Measurements from ENCODE around the gene OR10S1. TPM values are rescaled to one million over a fixed set of nuclear protein-coding genes. Genes with fewer than 3 reads are reported as not detected.

The OR10S1 gene, protein sequence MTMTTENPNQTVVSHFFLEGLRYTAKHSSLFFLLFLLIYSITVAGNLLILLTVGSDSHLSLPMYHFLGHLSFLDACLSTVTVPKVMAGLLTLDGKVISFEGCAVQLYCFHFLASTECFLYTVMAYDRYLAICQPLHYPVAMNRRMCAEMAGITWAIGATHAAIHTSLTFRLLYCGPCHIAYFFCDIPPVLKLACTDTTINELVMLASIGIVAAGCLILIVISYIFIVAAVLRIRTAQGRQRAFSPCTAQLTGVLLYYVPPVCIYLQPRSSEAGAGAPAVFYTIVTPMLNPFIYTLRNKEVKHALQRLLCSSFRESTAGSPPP
- total RNA-seq (2022; extraction: Qiagen RNA extraction; ENCODE audit: low read depth): not detected in 5 replicates

DNA sequence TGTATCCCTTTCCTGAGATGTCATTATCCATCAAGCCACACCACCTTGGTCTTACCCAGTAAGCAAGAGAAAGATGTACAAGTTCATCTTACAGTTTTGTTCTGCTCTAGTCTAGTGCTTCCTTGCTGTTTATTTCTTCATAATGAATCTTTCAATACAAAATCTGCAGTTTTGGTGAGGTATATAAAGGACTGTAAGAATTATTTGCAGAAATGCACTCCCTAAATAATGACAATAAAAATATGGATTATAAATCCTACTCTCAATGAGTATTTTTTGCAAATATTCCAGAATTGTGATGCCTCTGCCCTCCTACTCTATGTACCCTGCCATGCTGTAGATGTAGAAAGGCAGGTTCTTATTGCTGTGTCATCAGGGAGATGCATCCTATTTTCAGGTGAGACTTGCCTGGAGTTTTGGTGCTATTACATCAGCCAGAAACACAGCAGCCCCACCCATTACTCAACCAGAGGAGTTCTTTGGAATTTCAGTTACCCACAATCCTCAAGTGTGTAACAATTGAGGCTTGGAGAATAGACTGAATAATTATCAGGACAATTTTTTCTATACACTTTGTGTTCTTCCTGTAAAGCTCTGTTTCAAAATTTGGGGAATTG lies at the start of gene OR10S1:
TSS of gene OR10S1 (minus strand) at position 51 of the 617 bp plus-strand sequence. CDS start 117 bp downstream, outside the sequence.

DNA sequence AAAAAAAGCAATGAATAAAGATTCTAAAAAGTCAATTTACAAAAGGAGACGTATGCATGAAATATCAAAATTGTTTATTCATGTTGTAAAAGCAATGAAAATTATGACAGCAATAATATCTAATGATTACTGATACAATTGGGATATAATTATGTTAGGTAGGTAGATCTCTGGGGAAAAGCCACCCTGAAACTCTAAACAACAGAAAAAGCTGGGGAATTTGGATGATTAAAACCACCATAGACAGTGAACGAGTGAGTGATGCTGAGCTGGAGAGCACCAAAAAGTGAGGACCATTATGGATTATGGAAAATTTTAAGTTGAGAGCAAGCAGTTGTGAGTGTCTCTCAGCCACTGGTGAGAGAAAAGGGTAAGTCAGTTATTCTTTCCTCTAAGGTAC lies 48.9 kb upstream of the OR10S1 start, which contains the start of gene OR10G8:
TSS of gene OR10G8 (plus strand) at position 301 of the 400 bp plus-strand sequence. CDS start 2,825 bp downstream, outside the sequence.

DNA sequence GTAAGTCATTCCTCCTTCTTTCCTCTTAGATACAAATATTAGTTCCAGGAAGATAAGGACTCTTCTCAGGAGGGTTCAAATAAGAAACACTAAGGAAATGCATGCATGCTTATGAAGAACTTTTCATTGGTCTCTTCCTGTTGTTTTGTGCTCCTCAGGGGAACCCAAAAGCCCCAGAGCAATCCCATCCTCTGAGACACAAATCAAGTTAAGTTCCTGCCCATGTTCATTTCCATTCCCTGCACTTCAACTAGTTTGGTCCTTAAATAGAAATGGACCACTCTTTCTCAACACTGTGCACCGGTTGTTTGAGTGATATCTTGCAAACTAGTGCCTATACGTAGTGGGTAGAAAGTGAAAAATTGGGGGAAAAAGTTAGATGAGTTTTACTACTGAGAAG lies 35.1 kb upstream of the OR10S1 start, which contains the start of gene OR10G4:
TSS of gene OR10G4 (plus strand) at position 301 of the 400 bp plus-strand sequence. CDS start 2,578 bp downstream, outside the sequence.

DNA sequence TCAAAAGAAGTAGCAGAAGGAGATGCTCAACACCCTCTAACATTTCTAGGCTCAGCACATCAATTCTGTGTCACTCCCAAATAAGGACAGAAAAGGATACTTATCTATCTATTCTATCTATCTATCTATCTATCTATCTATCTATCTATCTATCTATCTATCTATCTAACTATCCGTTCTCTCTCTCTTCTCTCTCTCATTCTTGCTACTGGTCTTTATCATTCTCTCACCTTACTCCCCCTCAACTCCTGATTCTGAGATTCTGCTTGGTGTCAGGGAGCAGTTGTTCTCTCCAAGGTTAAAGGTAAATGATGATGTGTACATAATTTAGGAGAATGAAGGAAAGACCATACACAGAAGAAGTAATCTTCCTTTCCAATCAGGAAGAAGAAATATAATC lies 17.5 kb upstream of the OR10S1 start, which contains the start of gene OR10G6:
TSS of gene OR10G6 (minus strand) at position 43 of the 400 bp plus-strand sequence. CDS start at position 43, 0 bp downstream.

DNA sequence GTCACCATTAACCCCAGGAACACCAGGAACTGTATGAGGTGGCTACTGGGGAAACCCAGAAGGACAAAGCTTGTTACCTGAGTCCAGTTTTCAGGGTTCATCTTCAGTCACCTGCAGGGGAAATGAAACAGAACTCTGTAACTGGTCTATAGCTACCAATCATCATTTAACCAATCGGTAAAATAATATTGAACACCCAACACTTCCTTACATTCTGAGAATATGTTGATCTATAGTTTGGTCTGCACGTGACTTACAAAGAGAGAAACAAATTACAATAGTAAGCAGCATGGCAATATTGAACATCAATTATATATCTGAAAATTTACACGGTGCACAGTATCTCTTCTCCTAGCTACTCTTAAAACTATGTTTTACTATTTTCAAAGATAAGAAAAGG lies 33.8 kb downstream of the OR10S1 start, which contains the start of gene OR6T1:
TSS of gene OR6T1 (minus strand) at position 101 of the 400 bp plus-strand sequence. CDS start at position 101, 0 bp downstream.

DNA sequence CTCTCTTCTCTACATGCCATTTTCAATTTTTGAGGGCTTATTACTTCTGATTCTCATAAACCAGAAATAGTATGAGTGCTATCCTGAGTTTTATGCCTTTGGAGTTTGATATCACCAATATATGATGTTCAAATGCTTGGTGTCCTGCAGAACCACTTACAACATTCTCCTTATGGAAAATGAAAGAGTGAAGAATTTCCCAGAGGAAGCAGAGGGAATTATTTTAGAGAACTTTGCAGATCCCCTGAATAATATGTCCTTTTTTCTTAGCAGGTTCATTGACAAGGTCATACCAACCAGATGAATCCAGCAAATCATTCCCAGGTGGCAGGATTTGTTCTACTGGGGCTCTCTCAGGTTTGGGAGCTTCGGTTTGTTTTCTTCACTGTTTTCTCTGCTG lies 38.3 kb downstream of the OR10S1 start, which contains the start of gene OR4D5:
TSS of gene OR4D5 (plus strand) at position 301 of the 400 bp plus-strand sequence. CDS start at position 301, 0 bp downstream.

Other genes starting within 250 kb of the OR10S1 start
- gene ZNF202, start 236.1 kb downstream of the OR10S1 start, total RNA-seq (2022; extraction: Qiagen RNA extraction; ENCODE audit: low read depth): 8.8 to 10.8 TPM (median 9.9 TPM) in 5 replicates
- gene OR6X1, start 223.3 kb downstream of the OR10S1 start, total RNA-seq (2022; extraction: Qiagen RNA extraction; ENCODE audit: low read depth): not detected in 5 replicates
- gene OR6M1, start 171.4 kb downstream of the OR10S1 start, total RNA-seq (2022; extraction: Qiagen RNA extraction; ENCODE audit: low read depth): not detected in 5 replicates
- not detected in 5 replicates for gene TMEM225, start 92.1 kb downstream of the OR10S1 start, total RNA-seq (2022; extraction: Qiagen RNA extraction; ENCODE audit: low read depth)
- gene OR8D4, start 75.6 kb downstream of the OR10S1 start, total RNA-seq (2022; extraction: Qiagen RNA extraction; ENCODE audit: low read depth): not detected in 5 replicates
- gene OR4D5, start 38.2 kb downstream of the OR10S1 start, total RNA-seq (2022; extraction: Qiagen RNA extraction; ENCODE audit: low read depth): not detected in 5 replicates
- gene OR6T1, start 33.9 kb downstream of the OR10S1 start, total RNA-seq (2022; extraction: Qiagen RNA extraction; ENCODE audit: low read depth): not detected in 5 replicates
- not detected in 5 replicates for gene OR10G6, start 17.4 kb upstream of the OR10S1 start, total RNA-seq (2022; extraction: Qiagen RNA extraction; ENCODE audit: low read depth)
- not detected in 5 replicates for gene OR10G4, start 35.2 kb upstream of the OR10S1 start, total RNA-seq (2022; extraction: Qiagen RNA extraction; ENCODE audit: low read depth)
- not detected in 5 replicates for gene OR10G9, start 45.2 kb upstream of the OR10S1 start, total RNA-seq (2022; extraction: Qiagen RNA extraction; ENCODE audit: low read depth)
- gene OR10G8, start 49.0 kb upstream of the OR10S1 start, total RNA-seq (2022; extraction: Qiagen RNA extraction; ENCODE audit: low read depth): not detected in 5 replicates
- not detected in 5 replicates for gene OR10G7, start 63.5 kb upstream of the OR10S1 start, total RNA-seq (2022; extraction: Qiagen RNA extraction; ENCODE audit: low read depth)
- gene VWA5A, start 137.7 kb upstream of the OR10S1 start, total RNA-seq (2022; extraction: Qiagen RNA extraction; ENCODE audit: low read depth): 0.15 to 0.44 TPM (median 0.23 TPM) in 5 replicates
- gene OR10D3, start 205.6 kb upstream of the OR10S1 start, total RNA-seq (2022; extraction: Qiagen RNA extraction; ENCODE audit: low read depth): not detected in 5 replicates

All from A549 treated with RU486 at 1 μM for 4 hours (cell line).